ENCODE results near the gene SLC33A1.
A peak's percentile ranks its signal among the peaks of the same experiment; 100 is the strongest.
"Not testable (repeated sequence)": the region's sequence is repeated elsewhere in the genome, so short reads cannot be mapped to it uniquely, and the experiment has no call there.

The SLC33A1 gene

GRCh38 chr3:155854141-155854940 is at the start of gene SLC33A1:
Gene SLC33A1 (minus strand): TSS chr3:155854427. CDS start chr3:155853997, 430 bp downstream.
- H3K4me3 ChIP-seq (ENCODE audit: low read length), result peak within 1 kb of the TSS; percentile 87
- H3K4me1 ChIP-seq (ENCODE audit: control insufficient read depth, low read depth, low read length), result peaks cover 10% of the 10 kb centered on the region
- peak within 1 kb of the TSS; percentile 80 for H3K27ac ChIP-seq (ENCODE audit: low read length)
- peak within 1 kb of the TSS; percentile 73 for H3K9ac ChIP-seq (ENCODE audit: low read length)
- H3K9me3 ChIP-seq (ENCODE audit: control insufficient read depth, low read depth, low read length), result no peaks in the 10 kb centered on the region
- no peaks in the 10 kb centered on the region for H3K36me3 ChIP-seq (ENCODE audit: control insufficient read depth, low read depth, low read length)
- no peaks in the 10 kb centered on the region for H3K27me3 ChIP-seq (ENCODE audit: control insufficient read depth, insufficient read depth, low read length)

- H3K36me3 ChIP-seq (ENCODE audit: control insufficient read depth, low read depth, low read length), result peaks cover 41% of the 10 kb centered on the region
- H3K27me3 ChIP-seq (ENCODE audit: control insufficient read depth, insufficient read depth, low read length), result no peaks in the 10 kb centered on the region
Measured at GRCh38 chr3:155895379-155895900, 41.2 kb upstream of the SLC33A1 start.

GRCh38 chr3:155891321-155891720 is 37.1 kb upstream of the SLC33A1 start:
- Histone ChIP-seq H3K27ac (ENCODE audit: low read length) (no peak overlapping the region), H3K36me3 (ENCODE audit: control insufficient read depth, low read depth, low read length) (peaks cover 14% of the 10 kb centered on the region), H3K9ac (ENCODE audit: low read length) (no peak overlapping the region), H3K27me3 (ENCODE audit: control insufficient read depth, insufficient read depth, low read length) (no peaks in the 10 kb centered on the region), H3K4me1 (ENCODE audit: control insufficient read depth, low read depth, low read length) (no peaks in the 10 kb centered on the region), H3K4me3 (ENCODE audit: low read length) (no peak overlapping the region), H3K9me3 (ENCODE audit: control insufficient read depth, low read depth, low read length) (no peaks in the 10 kb centered on the region)

More at GRCh38 chr3:155895379-155895900, 41.2 kb upstream of the SLC33A1 start:
- Histone ChIP-seq H3K4me3 (ENCODE audit: low read length) (no peak overlapping the region), H3K27ac (ENCODE audit: low read length) (no peak overlapping the region), H3K9ac (ENCODE audit: low read length) (no peak overlapping the region), H3K4me1 (ENCODE audit: control insufficient read depth, low read depth, low read length) (no peaks in the 10 kb centered on the region), H3K9me3 (ENCODE audit: control insufficient read depth, low read depth, low read length) (no peaks in the 10 kb centered on the region)

GRCh38 chr3:155890671-155891190 is 36.5 kb upstream of the SLC33A1 start:
- Histone ChIP-seq H3K27ac (ENCODE audit: low read length) (no peak overlapping the region), H3K9ac (ENCODE audit: low read length) (no peak overlapping the region), H3K4me3 (ENCODE audit: low read length) (no peak overlapping the region), H3K27me3 (ENCODE audit: control insufficient read depth, insufficient read depth, low read length) (no peaks in the 10 kb centered on the region), H3K36me3 (ENCODE audit: control insufficient read depth, low read depth, low read length) (peaks cover 14% of the 10 kb centered on the region), H3K9me3 (ENCODE audit: control insufficient read depth, low read depth, low read length) (no peaks in the 10 kb centered on the region), H3K4me1 (ENCODE audit: control insufficient read depth, low read depth, low read length) (no peaks in the 10 kb centered on the region)

GRCh38 chr3:155889952-155890351 is 35.7 kb upstream of the SLC33A1 start:
- H3K36me3 ChIP-seq (ENCODE audit: control insufficient read depth, low read depth, low read length), result peaks cover 10% of the 10 kb centered on the region
- no peak overlapping the region for H3K9ac ChIP-seq (ENCODE audit: low read length)
- no peaks in the 10 kb centered on the region for H3K9me3 ChIP-seq (ENCODE audit: control insufficient read depth, low read depth, low read length)
- H3K27ac ChIP-seq (ENCODE audit: low read length), result no peak overlapping the region
- no peaks in the 10 kb centered on the region for H3K4me1 ChIP-seq (ENCODE audit: control insufficient read depth, low read depth, low read length)
- no peaks in the 10 kb centered on the region for H3K27me3 ChIP-seq (ENCODE audit: control insufficient read depth, insufficient read depth, low read length)
- no peak overlapping the region for H3K4me3 ChIP-seq (ENCODE audit: low read length)

GRCh38 chr3:155889212-155889611 is 35.0 kb upstream of the SLC33A1 start:
- no peaks in the 10 kb centered on the region for H3K9me3 ChIP-seq (ENCODE audit: control insufficient read depth, low read depth, low read length)
- peaks cover 4% of the 10 kb centered on the region for H3K36me3 ChIP-seq (ENCODE audit: control insufficient read depth, low read depth, low read length)
- H3K27ac ChIP-seq (ENCODE audit: low read length), result no peak overlapping the region
- no peak overlapping the region for H3K9ac ChIP-seq (ENCODE audit: low read length)
- no peaks in the 10 kb centered on the region for H3K27me3 ChIP-seq (ENCODE audit: control insufficient read depth, insufficient read depth, low read length)
- H3K4me3 ChIP-seq (ENCODE audit: low read length), result no peak overlapping the region
- no peaks in the 10 kb centered on the region for H3K4me1 ChIP-seq (ENCODE audit: control insufficient read depth, low read depth, low read length)

- Histone ChIP-seq H3K27me3 (ENCODE audit: control insufficient read depth, insufficient read depth, low read length) (no peaks in the 10 kb centered on the region), H3K36me3 (ENCODE audit: control insufficient read depth, low read depth, low read length) (no peaks in the 10 kb centered on the region), H3K9me3 (ENCODE audit: control insufficient read depth, low read depth, low read length) (no peaks in the 10 kb centered on the region), H3K27ac (ENCODE audit: low read length) (no peak overlapping the region), H3K4me3 (ENCODE audit: low read length) (no peak overlapping the region), H3K4me1 (ENCODE audit: control insufficient read depth, low read depth, low read length) (no peaks in the 10 kb centered on the region), H3K9ac (ENCODE audit: low read length) (no peak overlapping the region)
Measured at GRCh38 chr3:155886915-155887314, 32.7 kb upstream of the SLC33A1 start.

GRCh38 chr3:155886348-155886747 is 32.1 kb upstream of the SLC33A1 start:
- not testable (repeated sequence) for H3K36me3 ChIP-seq (ENCODE audit: control insufficient read depth, low read depth, low read length); H3K9me3 ChIP-seq (ENCODE audit: control insufficient read depth, low read depth, low read length); H3K4me3 ChIP-seq (ENCODE audit: low read length); H3K4me1 ChIP-seq (ENCODE audit: control insufficient read depth, low read depth, low read length); H3K27ac ChIP-seq (ENCODE audit: low read length); H3K9ac ChIP-seq (ENCODE audit: low read length); H3K27me3 ChIP-seq (ENCODE audit: control insufficient read depth, insufficient read depth, low read length)

GRCh38 chr3:155885292-155885691 is 31.1 kb upstream of the SLC33A1 start:
- Histone ChIP-seq H3K27me3 (ENCODE audit: control insufficient read depth, insufficient read depth, low read length) (no peaks in the 10 kb centered on the region), H3K4me3 (ENCODE audit: low read length) (no peak overlapping the region), H3K9ac (ENCODE audit: low read length) (no peak overlapping the region), H3K4me1 (ENCODE audit: control insufficient read depth, low read depth, low read length) (no peaks in the 10 kb centered on the region), H3K9me3 (ENCODE audit: control insufficient read depth, low read depth, low read length) (no peaks in the 10 kb centered on the region), H3K36me3 (ENCODE audit: control insufficient read depth, low read depth, low read length) (no peaks in the 10 kb centered on the region), H3K27ac (ENCODE audit: low read length) (no peak overlapping the region)

- no peaks in the 10 kb centered on the region for H3K27me3 ChIP-seq (ENCODE audit: control insufficient read depth, insufficient read depth, low read length)
- no peaks in the 10 kb centered on the region for H3K36me3 ChIP-seq (ENCODE audit: control insufficient read depth, low read depth, low read length)
- no peak overlapping the region for H3K4me3 ChIP-seq (ENCODE audit: low read length)
- no peak overlapping the region for H3K27ac ChIP-seq (ENCODE audit: low read length)
- H3K4me1 ChIP-seq (ENCODE audit: control insufficient read depth, low read depth, low read length), result no peaks in the 10 kb centered on the region
- no peaks in the 10 kb centered on the region for H3K9me3 ChIP-seq (ENCODE audit: control insufficient read depth, low read depth, low read length)
- H3K9ac ChIP-seq (ENCODE audit: low read length), result no peak overlapping the region
Measured at GRCh38 chr3:155884292-155884691, 30.1 kb upstream of the SLC33A1 start.

- Histone ChIP-seq H3K27ac (ENCODE audit: low read length) (no peak overlapping the region), H3K4me3 (ENCODE audit: low read length) (no peak overlapping the region), H3K4me1 (ENCODE audit: control insufficient read depth, low read depth, low read length) (peaks cover 7% of the 10 kb centered on the region), H3K9me3 (ENCODE audit: control insufficient read depth, low read depth, low read length) (no peaks in the 10 kb centered on the region), H3K27me3 (ENCODE audit: control insufficient read depth, insufficient read depth, low read length) (no peaks in the 10 kb centered on the region), H3K36me3 (ENCODE audit: control insufficient read depth, low read depth, low read length) (no peaks in the 10 kb centered on the region), H3K9ac (ENCODE audit: low read length) (no peak overlapping the region)
Measured at GRCh38 chr3:155880286-155880685, 26.1 kb upstream of the SLC33A1 start.

GRCh38 chr3:155876503-155876902 is 22.3 kb upstream of the SLC33A1 start:
- H3K27ac ChIP-seq (ENCODE audit: low read length), result no peak overlapping the region
- no peak overlapping the region for H3K9ac ChIP-seq (ENCODE audit: low read length)
- no peaks in the 10 kb centered on the region for H3K27me3 ChIP-seq (ENCODE audit: control insufficient read depth, insufficient read depth, low read length)
- peaks cover 11% of the 10 kb centered on the region for H3K4me1 ChIP-seq (ENCODE audit: control insufficient read depth, low read depth, low read length)
- H3K36me3 ChIP-seq (ENCODE audit: control insufficient read depth, low read depth, low read length), result no peaks in the 10 kb centered on the region
- H3K4me3 ChIP-seq (ENCODE audit: low read length), result no peak overlapping the region
- H3K9me3 ChIP-seq (ENCODE audit: control insufficient read depth, low read depth, low read length), result no peaks in the 10 kb centered on the region
